Measurements from ENCODE around the gene ITGA4. TPM values are rescaled to one million over a fixed set of nuclear protein-coding genes. Genes with fewer than 3 reads are reported as not detected.
A peak's percentile ranks its signal among the peaks of the same experiment; 100 is the strongest.

The ITGA4 gene
- polyA plus RNA-seq, 1 donor (not counting 4 experiments of a cell fraction or from before 2014, with no cell fraction given): 4.7 TPM

GRCh38 chr2:181438261-181438660 lies 18.9 kb upstream of the ITGA4 start:
- TF ChIP-seq CTCF (optimal IDR thresholded peaks at IDR 0.05 in 1 of 3, IDR thresholded peaks at IDR 0.05 in 1 of 3, conservative IDR thresholded peaks at IDR 0.05 in 1 of 3; ENCODE audit: extremely low read depth in 1 of 3, insufficient read depth in 2 of 3, low read length in 3 of 3): peak; percentile 19 to 27 (median 25)
- no peak for TF ChIP-seq EZH2 (IDR thresholded peaks at IDR 0.05; ENCODE audit: low read length)
- H3K9ac ChIP-seq (ENCODE audit: control insufficient read depth, extremely low read depth, insufficient read depth, low read length): no peak overlapping the region
- H3K4me1 ChIP-seq (ENCODE audit: control insufficient read depth, extremely low read depth, insufficient read depth, low read length): no peaks in the 10 kb centered on the region
- H4K20me1 ChIP-seq (ENCODE audit: control insufficient read depth, extremely low read depth, insufficient read depth, low read length): no peaks in the 10 kb centered on the region
- H3K27ac ChIP-seq (ENCODE audit: control insufficient read depth, insufficient read depth, low read length): no peak overlapping the region
- dilution Hi-C loops (cut with MboI; ENCODE audit: extremely low pct_ligation_motif_present, low sequenced_read_pairs): no loop called here
- no peak overlapping the region for H3K4me2 ChIP-seq (ENCODE audit: control insufficient read depth, extremely low read depth, insufficient read depth, low read depth, low read length)
- H3K9me3 ChIP-seq (ENCODE audit: control insufficient read depth, low read depth, low read length): no peaks in the 10 kb centered on the region
- no peaks in the 10 kb centered on the region for H3K36me3 ChIP-seq (ENCODE audit: control insufficient read depth in 2 of 2, extremely low read depth in 1 of 2, insufficient read depth in 2 of 2, low read length in 2 of 2)
- no peaks in the 10 kb centered on the region for H3K9me1 ChIP-seq (ENCODE audit: control insufficient read depth, extremely low read depth, insufficient read depth, low read length)
- H2AFZ ChIP-seq (ENCODE audit: control insufficient read depth, low read length): no peak overlapping the region
- no peak overlapping the region for H3K4me3 ChIP-seq (ENCODE audit: control insufficient read depth in 2 of 3, extremely low read depth in 1 of 3, insufficient read depth in 2 of 3, low read depth in 1 of 3, low read length in 3 of 3)
- no peaks in the 10 kb centered on the region for H3K79me2 ChIP-seq (ENCODE audit: control insufficient read depth, insufficient read depth, low read length)
- FAIRE-seq (no peak), DNase-seq (ENCODE audit: low read depth, low spot score) (no peak)
- H3K27me3 ChIP-seq (ENCODE audit: control insufficient read depth, extremely low read depth, insufficient read depth, low read length): no peaks in the 10 kb centered on the region

- Histone ChIP-seq H3K9ac (ENCODE audit: control insufficient read depth, extremely low read depth, insufficient read depth, low read length) (no peak overlapping the region), H3K4me1 (ENCODE audit: control insufficient read depth, extremely low read depth, insufficient read depth, low read length) (no peaks in the 10 kb centered on the region), H3K27me3 (ENCODE audit: control insufficient read depth, extremely low read depth, insufficient read depth, low read length) (no peaks in the 10 kb centered on the region), H3K79me2 (ENCODE audit: control insufficient read depth, insufficient read depth, low read length) (no peaks in the 10 kb centered on the region), H3K4me3 (ENCODE audit: control insufficient read depth in 2 of 3, extremely low read depth in 1 of 3, insufficient read depth in 2 of 3, low read depth in 1 of 3, low read length in 3 of 3) (no peak overlapping the region), H4K20me1 (ENCODE audit: control insufficient read depth, extremely low read depth, insufficient read depth, low read length) (no peaks in the 10 kb centered on the region), H3K9me3 (ENCODE audit: control insufficient read depth, low read depth, low read length) (no peaks in the 10 kb centered on the region), H3K4me2 (ENCODE audit: control insufficient read depth, extremely low read depth, insufficient read depth, low read depth, low read length) (no peak overlapping the region), H3K36me3 (ENCODE audit: control insufficient read depth in 2 of 2, extremely low read depth in 1 of 2, insufficient read depth in 2 of 2, low read length in 2 of 2) (no peaks in the 10 kb centered on the region), H3K27ac (ENCODE audit: control insufficient read depth, insufficient read depth, low read length) (no peak overlapping the region), H2AFZ (ENCODE audit: control insufficient read depth, low read length) (no peak overlapping the region), H3K9me1 (ENCODE audit: control insufficient read depth, extremely low read depth, insufficient read depth, low read length) (no peaks in the 10 kb centered on the region)
- DNase-seq (ENCODE audit: low read depth, low spot score): no peak
- dilution Hi-C loops (cut with MboI; ENCODE audit: extremely low pct_ligation_motif_present, low sequenced_read_pairs): no loop called here
- no peak for FAIRE-seq
- TF ChIP-seq EZH2 (IDR thresholded peaks at IDR 0.05; ENCODE audit: low read length) (no peak), CTCF (optimal IDR thresholded peaks at IDR 0.05 in 1 of 3, IDR thresholded peaks at IDR 0.05 in 1 of 3, conservative IDR thresholded peaks at IDR 0.05 in 1 of 3; ENCODE audit: extremely low read depth in 1 of 3, insufficient read depth in 2 of 3, low read length in 3 of 3) (no peak)
Observed at GRCh38 chr2:181440344-181440743, 16.8 kb upstream of the ITGA4 start.

Measured in keratinocyte (primary cell).